Bone marrow (tissue), 2 donors: Measurements from ENCODE around the gene FNTB.
A peak's percentile ranks its signal among the peaks of the same experiment; 100 is the strongest.
"Not testable (repeated sequence)": the region's sequence is repeated elsewhere in the genome, so short reads cannot be mapped to it uniquely, and the experiment has no call there.

Experiments
- DNase-seq, 2 donors: peaks; one replicate each; lab custom pipeline; 2025; lab: John Stamatoyannopoulos, UW

The FNTB gene

GRCh38 chr14:65087835-65088234 lies 101.1 kb downstream of the FNTB start:
- not testable (repeated sequence) for DNase-seq

GRCh38 chr14:65092349-65092748 lies 105.7 kb downstream of the FNTB start:
- no peak for DNase-seq

- no peak for DNase-seq
Observed at GRCh38 chr14:65095633-65096205, 109.0 kb downstream of the FNTB start.

- no peak for DNase-seq
Observed at GRCh38 chr14:65096323-65097089, 109.8 kb downstream of the FNTB start.

GRCh38 chr14:65098586-65098985 lies 111.9 kb downstream of the FNTB start:
- peak in 1 of 2 donors; percentile 87 for DNase-seq

GRCh38 chr14:65100922-65101541 lies 114.3 kb downstream of the FNTB start:
- DNase-seq, result no peak

- DNase-seq, result peak; percentile 18 to 39
Observed at GRCh38 chr14:65101631-65102440, 115.1 kb downstream of the FNTB start.

- peak; percentile 97 to 99 for DNase-seq
Observed at GRCh38 chr14:65102441-65103149, 115.9 kb downstream of the FNTB start, which contains the start of gene MAX. Gene MAX, minus strand, starts transcription at chr14:65102517. Its CDS starts 178 bp downstream, at chr14:65102339.

- DNase-seq, result no peak
Observed at GRCh38 chr14:65103150-65103760, 116.6 kb downstream of the FNTB start.

- no peak for DNase-seq
Observed at GRCh38 chr14:65104791-65105190, 118.1 kb downstream of the FNTB start.

- DNase-seq, result no peak
Observed at GRCh38 chr14:65106316-65106715, 119.6 kb downstream of the FNTB start.

GRCh38 chr14:65106736-65107135 lies 120.0 kb downstream of the FNTB start:
- DNase-seq, result peak in 1 of 2 donors; percentile 34

- DNase-seq, result peak in 1 of 2 donors; percentile 16
Observed at GRCh38 chr14:65107200-65107599, 120.5 kb downstream of the FNTB start.

- no peak for DNase-seq
Observed at GRCh38 chr14:65109357-65109756, 122.7 kb downstream of the FNTB start.

- DNase-seq, result no peak
Observed at GRCh38 chr14:65110525-65110924, 123.8 kb downstream of the FNTB start.
